Kidney epithelial cell (primary cell): Measurements from ENCODE around the gene CD22. TPM values are rescaled to one million over a fixed set of nuclear protein-coding genes. Genes with fewer than 3 reads are reported as not detected.
"Not testable (repeated sequence)": the region's sequence is repeated elsewhere in the genome, so short reads cannot be mapped to it uniquely, and the experiment has no call there.

Experiments used
- DNase-seq: peaks from one replicate; pipeline ENCODE4 v3.0.0-alpha.2; 2010; ENCODE audit warnings: low read depth
- H3K27me3 ChIP-seq: 2 replicates; pipeline ENCODE4 v1.6.0; 2011; ENCODE audit warnings: low read length; ENCODE audit not compliant: control insufficient read depth, insufficient read depth
- H3K36me3 ChIP-seq: 2 replicates; pipeline ENCODE4 v1.5.1; 2011; ENCODE audit warnings: low read length; ENCODE audit not compliant: control insufficient read depth, insufficient read depth
- H3K4me3 ChIP-seq: 2 replicates; pipeline ENCODE4 v1.5.1; 2011; ENCODE audit warnings: low read depth, mild to moderate bottlenecking, control low read depth, low read length
- CTCF ChIP-seq: IDR thresholded peaks from 2 replicates; pipeline ENCODE4 v1.5.1; 2011; ENCODE audit warnings: mild to moderate bottlenecking, moderate library complexity, low read length, control low read depth, inconsistent platforms; ENCODE audit not compliant: insufficient read depth, poor library complexity, severe bottlenecking
- total RNA-seq: library from RNA; depleted of rRNA; stranded (reverse); fragments of >200 nt; gene quantifications from 2 replicates; pipeline ENCODE4 v1.2.3, GENCODE V29; 2015

CD22 gene
- total RNA-seq, 1 donor from 2014 or later = 2.9 TPM

- Histone ChIP-seq H3K36me3 (no peaks in the 10 kb centered on the region), H3K27me3 (no peaks in the 10 kb centered on the region), H3K4me3 (no peak overlapping the region)
- no peak for TF ChIP-seq CTCF
- DNase-seq = no peak
These were observed 40.5 kb downstream of the CD22 start for GRCh38 chr19:35369522-35369921.

- Histone ChIP-seq H3K36me3 (no peaks in the 10 kb centered on the region), H3K4me3 (no peak within 1 kb of the TSS), H3K27me3 (no peaks in the 10 kb centered on the region)
- no peak for TF ChIP-seq CTCF
- DNase-seq = no peak
These were observed 41.7 kb downstream of the CD22 start, which contains the start of gene GPR42 for GRCh38 chr19:35370722-35371121. TSS of gene GPR42 (plus strand) at chr19:35371068. CDS start at chr19:35371360, 292 bp downstream.

- TF ChIP-seq CTCF = no peak
- DNase-seq = no peak
- Histone ChIP-seq H3K27me3 (no peaks in the 10 kb centered on the region), H3K36me3 (no peaks in the 10 kb centered on the region), H3K4me3 (no peak overlapping the region)
These were observed 44.5 kb downstream of the CD22 start for GRCh38 chr19:35373492-35373891.

GRCh38 chr19:35374031-35374430 lies 45.0 kb downstream of the CD22 start:
- not testable (repeated sequence) for H3K36me3 ChIP-seq, DNase-seq, H3K27me3 ChIP-seq, H3K4me3 ChIP-seq

GRCh38 chr19:35375505-35376307 lies 46.7 kb downstream of the CD22 start:
- Histone ChIP-seq H3K36me3 (no peaks in the 10 kb centered on the region), H3K4me3 (no peak overlapping the region), H3K27me3 (no peaks in the 10 kb centered on the region)
- DNase-seq = no peak
- no peak for TF ChIP-seq CTCF

- no peaks in the 10 kb centered on the region for H3K27me3 ChIP-seq
- no peak overlapping the region for H3K4me3 ChIP-seq
- H3K36me3 ChIP-seq = no peaks in the 10 kb centered on the region
- no peak for DNase-seq
- no peak for TF ChIP-seq CTCF
These were observed 48.7 kb downstream of the CD22 start for GRCh38 chr19:35377656-35378055.
